DOHH2 (cell line): Measurements from ENCODE around the gene GPRC5D.

Experiments
- H3F3A ChIP-seq: fragments of 200-600 bp; sonication (generic), shearing (Covaris generic); 2 replicates; pipeline ENCODE4 v1.6.0; 2016; ENCODE audit warnings: antibody characterized with exemption, mild to moderate bottlenecking; ENCODE audit not compliant: control insufficient read depth, insufficient read depth
- H3K27ac ChIP-seq: fragments of 200-600 bp; sonication (generic); 2 replicates; pipeline ENCODE4 v1.5.1; 2014; ENCODE audit warnings: low read depth, mild to moderate bottlenecking, low read length, moderate library complexity
- H3K27me3 ChIP-seq: fragments of 200-600 bp; sonication (generic); 2 replicates; pipeline ENCODE4 v1.6.1; 2014; ENCODE audit warnings: mild to moderate bottlenecking, low read length, mixed read lengths; ENCODE audit not compliant: control insufficient read depth
- H3K36me3 ChIP-seq: fragments of 200-600 bp; sonication (generic); 2 replicates; pipeline ENCODE4 v1.6.1; 2014; ENCODE audit warnings: mild to moderate bottlenecking, low read length, moderate library complexity, mixed read lengths; ENCODE audit not compliant: control insufficient read depth
- H3K4me1 ChIP-seq: fragments of 200-600 bp; sonication (generic); 2 replicates; pipeline ENCODE4 v1.6.1; 2014; ENCODE audit warnings: mild to moderate bottlenecking, low read length, mixed read lengths; ENCODE audit not compliant: control insufficient read depth
- H3K4me2 ChIP-seq: fragments of 200-600 bp; sonication (generic); 2 replicates; pipeline ENCODE4 v1.6.0; 2014; ENCODE audit warnings: mild to moderate bottlenecking, low read length, moderate library complexity
- H3K4me3 ChIP-seq: fragments of 200-600 bp; sonication (generic); 2 replicates; pipeline ENCODE4 v1.5.1; 2014; ENCODE audit warnings: mild to moderate bottlenecking, low read length, mixed read lengths
- H3K79me2 ChIP-seq: fragments of 200-600 bp; sonication (generic); 2 replicates; pipeline ENCODE4 v1.6.1; 2014; ENCODE audit warnings: mild to moderate bottlenecking, low read length, mixed read lengths; ENCODE audit not compliant: control insufficient read depth
- H3K9me2 ChIP-seq: fragments of 200-600 bp; sonication (generic); replicated peaks from 2 replicates; pipeline ENCODE4 v1.6.1; 2014; ENCODE audit warnings: mild to moderate bottlenecking, low read length, mixed read lengths; ENCODE audit not compliant: control insufficient read depth
- H3K9me3 ChIP-seq: fragments of 200-600 bp; sonication (generic); 2 replicates; pipeline ENCODE4 v1.6.1; 2014; ENCODE audit warnings: antibody characterized with exemption, low read length, mixed read lengths; ENCODE audit not compliant: control insufficient read depth, insufficient read depth
- H4K20me1 ChIP-seq: fragments of 200-600 bp; sonication (generic); 2 replicates; pipeline ENCODE4 v1.6.0; 2014; ENCODE audit warnings: low read depth, mild to moderate bottlenecking, antibody characterized with exemption, low read length, moderate library complexity; ENCODE audit not compliant: control insufficient read depth, insufficient read depth
- EZH2phosphoT487 ChIP-seq: fragments of 200-600 bp; sonication (generic); IDR thresholded peaks from 2 replicates; pipeline ENCODE4 v1.6.1; 2017; ENCODE audit warnings: borderline replicate concordance, mild to moderate bottlenecking, antibody characterized with exemption, low read length, moderate library complexity, mixed read lengths
- TF ChIP-seq, protein P1 (sequence below): fragments of 200-600 bp; sonication (generic); IDR thresholded peaks from one replicate; pipeline ENCODE4 v1.5.1; 2014; ENCODE audit warnings: antibody characterized with exemption, mild to moderate bottlenecking, low read depth, low read length; ENCODE audit not compliant: poor library complexity, severe bottlenecking

Gene GPRC5D

DNA sequence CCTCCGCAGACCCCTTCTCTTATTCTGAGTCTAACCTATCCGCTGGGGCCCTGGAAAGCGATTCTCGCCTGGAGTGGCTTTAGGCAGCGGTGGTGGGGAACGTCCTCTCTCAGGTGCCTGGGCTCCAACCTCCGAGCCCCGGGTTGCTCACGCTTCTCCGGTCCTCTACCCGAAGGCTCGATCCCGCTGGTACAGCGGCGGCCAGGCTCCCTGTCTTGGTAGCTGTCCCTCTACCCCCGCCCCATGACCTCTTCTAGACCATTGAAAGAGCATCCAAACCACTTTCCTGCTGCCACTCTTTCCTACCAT lies 48.6 kb upstream of the GPRC5D start:
- Histone ChIP-seq H3F3A (no peaks in the 10 kb centered on the region), H4K20me1 (no peaks in the 10 kb centered on the region), H3K4me3 (peak overlapping the region; percentile 70), H3K9me2 (no peaks in the 10 kb centered on the region), H3K4me2 (peak overlapping the region; percentile 87), H3K27ac (no peak overlapping the region), H3K79me2 (no peaks in the 10 kb centered on the region), H3K9me3 (no peaks in the 10 kb centered on the region), H3K36me3 (no peaks in the 10 kb centered on the region), H3K4me1 (peaks cover 14% of the 10 kb centered on the region), H3K27me3 (peaks cover 47% of the 10 kb centered on the region)
- TF ChIP-seq, protein P1, sequence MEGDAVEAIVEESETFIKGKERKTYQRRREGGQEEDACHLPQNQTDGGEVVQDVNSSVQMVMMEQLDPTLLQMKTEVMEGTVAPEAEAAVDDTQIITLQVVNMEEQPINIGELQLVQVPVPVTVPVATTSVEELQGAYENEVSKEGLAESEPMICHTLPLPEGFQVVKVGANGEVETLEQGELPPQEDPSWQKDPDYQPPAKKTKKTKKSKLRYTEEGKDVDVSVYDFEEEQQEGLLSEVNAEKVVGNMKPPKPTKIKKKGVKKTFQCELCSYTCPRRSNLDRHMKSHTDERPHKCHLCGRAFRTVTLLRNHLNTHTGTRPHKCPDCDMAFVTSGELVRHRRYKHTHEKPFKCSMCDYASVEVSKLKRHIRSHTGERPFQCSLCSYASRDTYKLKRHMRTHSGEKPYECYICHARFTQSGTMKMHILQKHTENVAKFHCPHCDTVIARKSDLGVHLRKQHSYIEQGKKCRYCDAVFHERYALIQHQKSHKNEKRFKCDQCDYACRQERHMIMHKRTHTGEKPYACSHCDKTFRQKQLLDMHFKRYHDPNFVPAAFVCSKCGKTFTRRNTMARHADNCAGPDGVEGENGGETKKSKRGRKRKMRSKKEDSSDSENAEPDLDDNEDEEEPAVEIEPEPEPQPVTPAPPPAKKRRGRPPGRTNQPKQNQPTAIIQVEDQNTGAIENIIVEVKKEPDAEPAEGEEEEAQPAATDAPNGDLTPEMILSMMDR, result no peak
- no peak for TF ChIP-seq EZH2phosphoT487

DNA sequence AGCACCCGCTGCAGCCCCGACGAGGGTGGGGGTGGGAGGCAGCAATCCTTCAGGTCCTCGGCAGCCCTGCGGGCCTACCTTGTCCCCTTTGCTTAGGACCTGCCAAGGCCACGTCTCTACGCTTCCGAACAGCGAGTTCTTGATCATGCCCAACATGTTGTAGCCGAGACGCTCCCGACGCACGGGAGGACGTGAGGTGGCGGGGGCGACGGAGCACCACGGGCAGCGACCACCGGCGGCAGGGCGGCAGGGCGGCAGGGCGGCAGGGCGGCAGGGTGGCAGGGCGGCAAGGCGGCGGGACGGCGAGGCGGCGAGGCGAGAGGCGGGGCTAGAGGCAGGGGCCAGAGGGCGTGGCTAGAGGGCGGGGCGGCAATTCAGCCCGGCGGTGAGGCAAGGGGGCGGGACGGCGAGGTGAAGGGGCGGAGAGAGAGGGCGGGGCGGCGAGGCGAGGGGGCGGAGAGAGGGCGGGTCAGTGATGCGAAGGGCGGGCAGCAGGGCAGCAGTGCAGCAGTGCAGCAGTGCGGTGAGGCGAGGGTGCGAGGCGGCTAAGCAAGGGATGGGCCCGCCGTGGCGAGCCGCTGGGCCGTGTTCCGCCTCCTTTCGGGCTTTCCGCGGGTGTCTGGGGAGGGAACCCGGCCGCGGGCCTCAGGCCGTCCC lies 48.1 kb upstream of the GPRC5D start, which contains the start of gene HEBP1:
Gene HEBP1, minus strand, starts transcription at position 307 of the 657 bp plus-strand sequence. Its CDS starts 151 bp downstream, at position 156.
- Histone ChIP-seq H3K36me3 (no peaks in the 10 kb centered on the region), H3K9me2 (no peaks in the 10 kb centered on the region), H3K4me3 (peak within 1 kb of the TSS; percentile 70), H3K9me3 (no peaks in the 10 kb centered on the region), H3F3A (no peaks in the 10 kb centered on the region), H3K27me3 (peaks cover 48% of the 10 kb centered on the region), H3K4me2 (peak within 1 kb of the TSS; percentile 87), H4K20me1 (no peaks in the 10 kb centered on the region), H3K27ac (no peak within 1 kb of the TSS), H3K4me1 (peaks cover 14% of the 10 kb centered on the region), H3K79me2 (no peaks in the 10 kb centered on the region)
- TF ChIP-seq, protein P1, result no peak
- TF ChIP-seq EZH2phosphoT487, result no peak

DNA sequence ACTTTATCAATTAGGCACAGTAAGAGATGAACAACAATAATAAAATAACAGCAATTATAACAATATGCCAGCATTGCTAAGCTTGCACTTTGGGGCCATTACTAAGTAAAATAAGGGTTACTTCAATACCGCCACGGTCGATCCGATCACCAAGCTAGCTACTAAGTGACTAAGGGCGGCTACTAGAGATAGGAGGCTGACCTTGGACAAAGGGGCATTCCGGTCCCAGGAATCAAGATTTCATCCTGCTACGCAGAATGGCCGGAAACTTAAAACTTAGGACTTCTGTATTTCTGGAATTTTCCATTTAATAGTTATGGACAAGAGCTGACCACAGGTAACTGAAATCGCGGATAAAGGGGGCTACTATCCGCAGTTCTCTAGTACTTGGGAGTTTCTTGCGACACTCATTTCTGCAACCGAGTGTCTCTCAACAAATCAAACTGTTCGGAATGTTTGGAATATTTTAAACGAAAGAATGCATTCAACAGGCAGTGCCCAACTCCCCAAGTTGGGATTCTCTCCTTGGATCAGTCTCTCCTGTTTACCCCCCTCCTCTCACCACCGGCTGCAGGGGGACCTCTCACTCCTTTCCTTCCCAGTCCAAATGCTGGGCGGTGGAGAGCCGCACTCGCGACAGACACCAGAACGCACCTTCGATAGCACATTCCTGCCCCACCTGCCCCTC lies 47.4 kb upstream of the GPRC5D start:
- H3K9me3 ChIP-seq, result no peaks in the 10 kb centered on the region
- no peaks in the 10 kb centered on the region for H3K79me2 ChIP-seq
- H3K36me3 ChIP-seq, result no peaks in the 10 kb centered on the region
- peaks cover 14% of the 10 kb centered on the region for H3K4me1 ChIP-seq
- H3K27me3 ChIP-seq, result peaks cover 48% of the 10 kb centered on the region
- H3K9me2 ChIP-seq, result no peaks in the 10 kb centered on the region
- H4K20me1 ChIP-seq, result no peaks in the 10 kb centered on the region
- peak overlapping the region; percentile 70 for H3K4me3 ChIP-seq
- no peaks in the 10 kb centered on the region for H3F3A ChIP-seq
- no peak for TF ChIP-seq EZH2phosphoT487
- TF ChIP-seq, protein P1, result no peak
- H3K27ac ChIP-seq, result no peak overlapping the region
- peak overlapping the region; percentile 87 for H3K4me2 ChIP-seq
